Upper lobe of left lung (tissue), 6 donors: ENCODE measurements around the gene RBBP8NL. TPM values are rescaled to one million over a fixed set of nuclear protein-coding genes. Genes with fewer than 3 reads are reported as not detected.
A peak's percentile ranks its signal among the peaks of the same experiment; 100 is the strongest.

Source experiments
- ATAC-seq, 2 donors: fragments of 200-7000 bp; cut with Tn5 transposase; one replicate each; pipeline ENCODE4 v1.9.1; 2022; ENCODE audit warnings: mild to moderate bottlenecking in 2 of 2, moderate library complexity in 2 of 2; ENCODE audit not compliant: low FRiP score in 2 of 2
- DNase-seq, 2 donors: peaks; one replicate each; pipeline ENCODE4 v3.0.0-alpha.2; 2019 to 2020
- H3K27ac ChIP-seq, 4 donors: fragments of 200-600 bp; sonication (generic); one replicate each; pipeline ENCODE4 v1.5.1; 2016 to 2019
- H3K27me3 ChIP-seq, 4 donors: fragments of 200-600 bp; sonication (generic); one replicate each; pipeline ENCODE4 v1.5.1; 2017 to 2019
- H3K36me3 ChIP-seq, 4 donors: fragments of 200-600 bp; sonication (generic); one replicate each; pipeline ENCODE4 v1.5.1; 2016 to 2019
- H3K4me1 ChIP-seq, 4 donors: fragments of 200-600 bp; sonication (generic); one replicate each; pipeline ENCODE4 v1.5.1; 2018 to 2019
- H3K4me3 ChIP-seq, 4 donors: fragments of 200-600 bp; sonication (generic); one replicate each; pipeline ENCODE4 v1.5.1; 2017 to 2019; ENCODE audit warnings: mild to moderate bottlenecking in 2 of 4, moderate library complexity in 1 of 4
- H3K9me3 ChIP-seq, 4 donors: fragments of 200-600 bp; sonication (generic); one replicate each; pipeline ENCODE4 v1.5.1; 2018 to 2019
- CTCF ChIP-seq, 6 experiments: fragments of 450-650 bp in 4 of 6; fragments of 200-600 bp in 2 of 6; sonication (generic) in 2 of 6; IDR thresholded peaks; one replicate each; pipeline ENCODE4 v1.5.1; 2016 to 2019; ENCODE audit warnings: antibody characterized with exemption in 6 of 6
- EP300 ChIP-seq, 4 donors: sonication (generic); formaldehyde crosslinking; IDR thresholded peaks; one replicate each; pipeline ENCODE4 v1.5.1; 2017; ENCODE audit warnings: antibody characterized with exemption in 4 of 4, control low read depth in 2 of 4
- POLR2A ChIP-seq, 4 donors: fragments of 450-650 bp; IDR thresholded peaks; one replicate each; pipeline ENCODE4 v1.5.1; 2016 to 2017; ENCODE audit warnings: antibody characterized with exemption in 4 of 4, mild to moderate bottlenecking in 2 of 4
- POLR2AphosphoS5 ChIP-seq, 2 donors: sonication (generic); formaldehyde crosslinking; IDR thresholded peaks; one replicate each; pipeline ENCODE4 v1.5.1; 2017; ENCODE audit warnings: antibody characterized with exemption in 2 of 2
- WGBS, 2 donors: methylation state at CpG; one replicate each; pipeline ENCODE4 v1.1.5; 2017 to 2018; 5-methylcytosine and 5-hydroxymethylcytosine counted together
- total RNA-seq, 6 donors: library from RNA; depleted of rRNA in 4 of 6; stranded (reverse); fragments of >200 nt in 4 of 6; gene quantifications; one replicate each; pipeline versions ENCODE4 v1.1.0 to v1.2.1, GENCODE V29; 2016 to 2021
- donor health status: DM: no; HTN: no; CAD: no; lungs with moderate emphysema.
- donor health status: DM: no; HTN: yes; CAD: no; lungs with severe emphysema.

RBBP8NL gene
- total RNA-seq, 6 donors from 2014 or later: 0.51 to 6.3 (median 1.9) TPM; not detected in 1

DNA sequence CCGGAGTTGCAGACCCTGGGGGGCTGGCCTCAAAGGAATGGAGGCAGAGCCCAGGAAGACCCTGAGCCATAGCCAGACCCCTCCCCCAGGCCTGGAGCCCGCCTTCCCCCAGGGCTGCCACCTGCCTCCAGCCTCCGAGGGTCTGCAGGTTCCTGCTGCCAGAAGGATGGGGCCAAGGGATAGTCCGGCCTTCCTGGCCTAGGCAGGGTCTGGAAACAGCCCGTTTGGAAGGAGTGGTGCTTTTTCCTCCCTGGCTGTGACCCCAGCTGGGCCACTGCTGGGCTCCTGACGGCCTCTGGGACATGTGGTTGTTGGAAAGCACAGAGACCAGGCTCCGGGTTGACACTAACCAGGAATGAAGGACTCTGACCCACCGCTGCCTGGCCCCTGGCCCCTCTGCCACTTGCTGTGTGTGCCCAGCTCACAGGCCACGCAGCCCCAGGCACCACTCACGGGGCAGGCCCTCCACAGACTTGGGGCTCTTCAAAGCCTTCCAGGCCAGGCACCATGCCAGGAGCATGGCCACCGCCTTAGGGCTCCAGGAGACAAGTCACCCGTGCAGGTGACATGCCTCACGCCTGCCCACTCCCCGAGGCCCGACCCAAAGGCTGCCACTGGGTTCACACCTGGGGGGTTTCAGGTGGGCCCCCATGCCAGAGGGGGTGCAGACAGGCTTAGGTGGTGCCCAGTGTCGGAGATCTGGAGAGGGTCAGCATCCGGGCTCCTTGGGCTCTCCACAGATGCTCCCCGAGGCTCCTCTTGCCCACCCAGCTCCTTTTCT lies 56.3 kb downstream of the RBBP8NL start:
- Histone ChIP-seq H3K27me3 (peaks cover 0 to 29% (median 2%) of the 10 kb centered on the region in 4 donors), H3K36me3 (no peaks in the 10 kb centered on the region), H3K4me1 (peaks cover 52 to 76% (median 67%) of the 10 kb centered on the region in 4 donors), H3K9me3 (no peaks in the 10 kb centered on the region), H3K27ac (peak overlapping the region; percentile 34 to 59 (median 36)), H3K4me3 (no peak overlapping the region)
- 40 to 74% methylated on average over 1 to 14 of the region's 18 CpGs for WGBS, 2 donors
- DNase-seq (peak; percentile 62 to 73), ATAC-seq (no peak)
- TF ChIP-seq CTCF (IDR thresholded peaks at IDR 0.05) (no peak), EP300 (IDR thresholded peaks at IDR 0.05) (no peak), POLR2A (IDR thresholded peaks at IDR 0.05) (no peak), POLR2AphosphoS5 (IDR thresholded peaks at IDR 0.05) (no peak)

GRCh38 chr20:62370115-62370806 lies 57.1 kb downstream of the RBBP8NL start:
- H3K27ac ChIP-seq: peak overlapping the region in 3 of 4 donors; percentile 34 to 59 (median 36)
- no peaks in the 10 kb centered on the region for H3K9me3 ChIP-seq
- H3K4me1 ChIP-seq: peaks cover 46 to 76% (median 66%) of the 10 kb centered on the region in 4 donors
- H3K36me3 ChIP-seq: no peaks in the 10 kb centered on the region
- WGBS, 2 donors: 59 to 62% methylated on average over 7 to 19 of the region's 19 CpGs
- TF ChIP-seq POLR2A (IDR thresholded peaks at IDR 0.05) (no peak), EP300 (IDR thresholded peaks at IDR 0.05) (no peak)
- peak in 1 of 2 donors; percentile 58 for DNase-seq
- no peak for ATAC-seq
- peaks cover 0 to 29% (median 2%) of the 10 kb centered on the region in 4 donors for H3K27me3 ChIP-seq
- no peak overlapping the region for H3K4me3 ChIP-seq

DNA sequence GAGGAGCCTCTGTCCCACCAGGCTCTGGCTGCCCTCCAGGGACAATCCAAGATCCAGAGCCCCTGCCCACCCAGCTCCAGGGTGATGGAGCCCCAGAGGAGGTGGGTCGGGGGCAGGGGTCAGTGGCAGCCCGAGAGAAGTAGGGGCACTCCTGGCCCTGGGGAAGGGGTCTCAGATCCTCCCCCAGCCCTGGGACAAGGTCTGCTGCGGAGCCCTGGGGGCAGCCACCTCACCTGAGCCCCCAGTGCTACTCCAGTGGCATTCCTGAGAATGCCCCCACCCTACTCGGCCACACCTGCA lies 57.6 kb downstream of the RBBP8NL start:
- 67% methylated on average over 4 of the region's 4 CpGs; no CpG with 5 or more reads in 1 of the 2 donors for WGBS, 2 donors
- H3K36me3 ChIP-seq: no peaks in the 10 kb centered on the region
- H3K9me3 ChIP-seq: no peaks in the 10 kb centered on the region
- ATAC-seq (no peak), DNase-seq (no peak)
- H3K27ac ChIP-seq: peak overlapping the region in 3 of 4 donors; percentile 27 to 59 (median 36)
- H3K4me3 ChIP-seq: no peak overlapping the region
- TF ChIP-seq POLR2A (IDR thresholded peaks at IDR 0.05): no peak
- TF ChIP-seq CTCF (IDR thresholded peaks at IDR 0.05): no peak
- TF ChIP-seq POLR2AphosphoS5 (IDR thresholded peaks at IDR 0.05): no peak
- TF ChIP-seq EP300 (IDR thresholded peaks at IDR 0.05): no peak
- H3K27me3 ChIP-seq: peaks cover 0 to 29% (median 2%) of the 10 kb centered on the region in 4 donors
- peaks cover 46 to 76% (median 65%) of the 10 kb centered on the region in 4 donors for H3K4me1 ChIP-seq

DNA sequence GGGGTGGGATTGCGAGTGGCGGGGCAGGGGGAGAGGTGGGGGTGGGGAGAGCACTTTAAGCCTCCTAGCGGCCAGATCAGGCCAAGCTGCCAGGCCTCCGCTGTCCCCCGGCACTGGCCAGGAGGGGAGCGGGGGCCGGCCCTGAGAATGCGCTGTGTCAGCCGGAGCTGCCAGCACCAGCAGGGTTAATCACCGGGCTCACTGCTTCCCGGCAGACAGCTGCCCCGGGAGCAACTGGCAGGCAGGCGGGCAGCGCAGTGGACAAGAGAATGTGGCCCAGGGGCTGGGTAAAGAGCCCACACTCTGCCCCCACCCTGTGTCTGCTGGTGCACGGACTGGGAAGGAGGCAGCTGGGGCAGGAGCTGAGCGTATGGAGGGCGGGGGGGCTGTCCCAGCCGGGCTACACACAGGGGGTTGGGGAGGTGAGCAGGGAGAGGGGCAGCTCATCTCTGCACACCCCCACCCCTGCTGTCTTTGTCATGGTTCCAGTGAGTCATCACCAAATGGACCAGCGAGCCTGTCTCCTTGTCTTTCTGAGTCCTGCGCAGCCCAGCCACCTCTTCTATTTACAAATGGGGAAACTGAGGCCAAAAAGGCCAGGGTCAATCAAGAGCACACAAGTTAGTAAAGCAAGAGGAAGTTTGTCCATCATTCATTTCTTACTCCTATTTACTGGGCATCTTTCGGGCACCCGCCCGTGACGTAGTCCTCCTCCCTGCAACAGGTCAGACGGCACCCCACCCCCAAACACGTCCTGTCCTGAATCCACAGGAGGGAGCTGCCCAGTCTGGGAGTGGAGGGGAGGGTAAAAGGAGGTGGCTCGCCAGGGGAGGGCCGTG lies 58.1 kb downstream of the RBBP8NL start:
- Histone ChIP-seq H3K36me3 (no peaks in the 10 kb centered on the region), H3K4me1 (peaks cover 46 to 76% (median 65%) of the 10 kb centered on the region in 4 donors), H3K4me3 (peak overlapping the region in 2 of 4 donors; percentile 61 to 89), H3K9me3 (no peaks in the 10 kb centered on the region), H3K27me3 (peaks cover 0 to 29% (median 2%) of the 10 kb centered on the region in 4 donors), H3K27ac (peak overlapping the region; percentile 57 to 98 (median 92))
- TF ChIP-seq POLR2AphosphoS5 (IDR thresholded peaks at IDR 0.05) (no peak), CTCF (IDR thresholded peaks at IDR 0.05) (peak in 4 of 6 experiments; percentile 26 to 59 (median 40))
- ATAC-seq: peak in 1 of 2 donors; percentile 2
- 30 to 60% methylated on average over 6 to 25 of the region's 28 CpGs for WGBS, 2 donors
- DNase-seq: peak in 1 of 2 donors; percentile 77
